ENCODE results near the gene SERPINB12.

Gene SERPINB12

GRCh38 chr18:63575681-63576080 lies 33.5 kb downstream of the SERPINB12 start:
- Histone ChIP-seq H3K27ac (ENCODE audit: low read depth, low read length, severe bottlenecking) (no peak overlapping the region), H3K4me3 (ENCODE audit: extremely low read depth, insufficient read depth, low read length, poor library complexity, severe bottlenecking) (no peak overlapping the region), H3K36me3 (ENCODE audit: control insufficient read depth, insufficient read depth, low read length) (no peaks in the 10 kb centered on the region), H3K4me1 (ENCODE audit: control insufficient read depth, insufficient read depth, low read length, poor library complexity, severe bottlenecking) (no peaks in the 10 kb centered on the region), H3K9me3 (ENCODE audit: control insufficient read depth, low read length) (no peaks in the 10 kb centered on the region)

GRCh38 chr18:63578357-63578958 lies 36.3 kb downstream of the SERPINB12 start:
- Histone ChIP-seq H3K9me3 (ENCODE audit: control insufficient read depth, low read length) (no peaks in the 10 kb centered on the region), H3K4me1 (ENCODE audit: control insufficient read depth, insufficient read depth, low read length, poor library complexity, severe bottlenecking) (no peaks in the 10 kb centered on the region), H3K4me3 (ENCODE audit: extremely low read depth, insufficient read depth, low read length, poor library complexity, severe bottlenecking) (no peak overlapping the region), H3K36me3 (ENCODE audit: control insufficient read depth, insufficient read depth, low read length) (no peaks in the 10 kb centered on the region), H3K27ac (ENCODE audit: low read depth, low read length, severe bottlenecking) (no peak overlapping the region)
- 0% methylated on average over 2 of the region's 5 CpGs; no CpG with 5 or more reads in 1 of the 2 experiments for WGBS, 2 experiments (ENCODE audit: insufficient coverage in 2 of 2)

- H3K4me1 ChIP-seq (ENCODE audit: control insufficient read depth, insufficient read depth, low read length, poor library complexity, severe bottlenecking): no peaks in the 10 kb centered on the region
- H3K9me3 ChIP-seq (ENCODE audit: control insufficient read depth, low read length): no peaks in the 10 kb centered on the region
- H3K27ac ChIP-seq (ENCODE audit: low read depth, low read length, severe bottlenecking): no peak overlapping the region
- no peak overlapping the region for H3K4me3 ChIP-seq (ENCODE audit: extremely low read depth, insufficient read depth, low read length, poor library complexity, severe bottlenecking)
- WGBS, 2 experiments (ENCODE audit: insufficient coverage in 2 of 2): no CpG with 5 or more reads among the region's 2 CpGs
- H3K36me3 ChIP-seq (ENCODE audit: control insufficient read depth, insufficient read depth, low read length): no peaks in the 10 kb centered on the region
These were observed 37.4 kb downstream of the SERPINB12 start for GRCh38 chr18:63579616-63580015.

- no peak overlapping the region for H3K27ac ChIP-seq (ENCODE audit: low read depth, low read length, severe bottlenecking)
- no peak overlapping the region for H3K4me3 ChIP-seq (ENCODE audit: extremely low read depth, insufficient read depth, low read length, poor library complexity, severe bottlenecking)
- 85 to 94% methylated on average over 3 of the region's 4 CpGs for WGBS, 2 experiments (ENCODE audit: insufficient coverage in 2 of 2)
- H3K4me1 ChIP-seq (ENCODE audit: control insufficient read depth, insufficient read depth, low read length, poor library complexity, severe bottlenecking): no peaks in the 10 kb centered on the region
- H3K36me3 ChIP-seq (ENCODE audit: control insufficient read depth, insufficient read depth, low read length): no peaks in the 10 kb centered on the region
- no peaks in the 10 kb centered on the region for H3K9me3 ChIP-seq (ENCODE audit: control insufficient read depth, low read length)
These were observed 43.8 kb downstream of the SERPINB12 start for GRCh38 chr18:63585988-63586387.

- Histone ChIP-seq H3K27ac (ENCODE audit: low read depth, low read length, severe bottlenecking) (no peak overlapping the region), H3K4me1 (ENCODE audit: control insufficient read depth, insufficient read depth, low read length, poor library complexity, severe bottlenecking) (no peaks in the 10 kb centered on the region)
These were observed 44.3 kb downstream of the SERPINB12 start for GRCh38 chr18:63586431-63586830.

GRCh38 chr18:63586966-63587365 lies 44.8 kb downstream of the SERPINB12 start, which contains the start of gene SERPINB13:
Gene SERPINB13, plus strand, starts transcription at chr18:63587343. Its CDS starts 1,325 bp downstream, at chr18:63588668.
- Histone ChIP-seq H3K36me3 (ENCODE audit: control insufficient read depth, insufficient read depth, low read length) (no peaks in the 10 kb centered on the region), H3K4me1 (ENCODE audit: control insufficient read depth, insufficient read depth, low read length, poor library complexity, severe bottlenecking) (no peaks in the 10 kb centered on the region), H3K4me3 (ENCODE audit: extremely low read depth, insufficient read depth, low read length, poor library complexity, severe bottlenecking) (no peak within 1 kb of the TSS), H3K27ac (ENCODE audit: low read depth, low read length, severe bottlenecking) (no peak within 1 kb of the TSS), H3K9me3 (ENCODE audit: control insufficient read depth, low read length) (no peaks in the 10 kb centered on the region)
- 94 to 100% methylated on average over 3 to 4 of the region's 4 CpGs for WGBS, 2 experiments (ENCODE audit: insufficient coverage in 2 of 2)

More at GRCh38 chr18:63586431-63586830, 44.3 kb downstream of the SERPINB12 start:
- 80 to 89% methylated on average over 4 of the region's 4 CpGs for WGBS, 2 experiments (ENCODE audit: insufficient coverage in 2 of 2)
- Histone ChIP-seq H3K36me3 (ENCODE audit: control insufficient read depth, insufficient read depth, low read length) (no peaks in the 10 kb centered on the region), H3K4me3 (ENCODE audit: extremely low read depth, insufficient read depth, low read length, poor library complexity, severe bottlenecking) (no peak overlapping the region), H3K9me3 (ENCODE audit: control insufficient read depth, low read length) (no peaks in the 10 kb centered on the region)

GRCh38 chr18:63588909-63589308 lies 46.7 kb downstream of the SERPINB12 start:
- H3K4me1 ChIP-seq (ENCODE audit: control insufficient read depth, insufficient read depth, low read length, poor library complexity, severe bottlenecking): no peaks in the 10 kb centered on the region
- WGBS, 2 experiments (ENCODE audit: insufficient coverage in 2 of 2): 84 to 88% methylated on average over 3 to 4 of the region's 5 CpGs
- no peaks in the 10 kb centered on the region for H3K36me3 ChIP-seq (ENCODE audit: control insufficient read depth, insufficient read depth, low read length)
- no peaks in the 10 kb centered on the region for H3K9me3 ChIP-seq (ENCODE audit: control insufficient read depth, low read length)
- no peak overlapping the region for H3K27ac ChIP-seq (ENCODE audit: low read depth, low read length, severe bottlenecking)
- no peak overlapping the region for H3K4me3 ChIP-seq (ENCODE audit: extremely low read depth, insufficient read depth, low read length, poor library complexity, severe bottlenecking)

- H3K9me3 ChIP-seq (ENCODE audit: control insufficient read depth, low read length): no peaks in the 10 kb centered on the region
These were observed 48.2 kb downstream of the SERPINB12 start for GRCh38 chr18:63590373-63590772.

GRCh38 chr18:63590966-63591695 lies 49.0 kb downstream of the SERPINB12 start:
- Histone ChIP-seq H3K4me3 (ENCODE audit: extremely low read depth, insufficient read depth, low read length, poor library complexity, severe bottlenecking) (no peak overlapping the region), H3K4me1 (ENCODE audit: control insufficient read depth, insufficient read depth, low read length, poor library complexity, severe bottlenecking) (no peaks in the 10 kb centered on the region), H3K27ac (ENCODE audit: low read depth, low read length, severe bottlenecking) (no peak overlapping the region), H3K36me3 (ENCODE audit: control insufficient read depth, insufficient read depth, low read length) (no peaks in the 10 kb centered on the region), H3K9me3 (ENCODE audit: control insufficient read depth, low read length) (no peaks in the 10 kb centered on the region)
- WGBS, 2 experiments (ENCODE audit: insufficient coverage in 2 of 2): 83 to 100% methylated on average over 1 of the region's 3 CpGs

More at GRCh38 chr18:63590373-63590772, 48.2 kb downstream of the SERPINB12 start:
- 92 to 93% methylated on average over 2 of the region's 2 CpGs for WGBS, 2 experiments (ENCODE audit: insufficient coverage in 2 of 2)
- Histone ChIP-seq H3K4me1 (ENCODE audit: control insufficient read depth, insufficient read depth, low read length, poor library complexity, severe bottlenecking) (no peaks in the 10 kb centered on the region), H3K27ac (ENCODE audit: low read depth, low read length, severe bottlenecking) (no peak overlapping the region), H3K36me3 (ENCODE audit: control insufficient read depth, insufficient read depth, low read length) (no peaks in the 10 kb centered on the region), H3K4me3 (ENCODE audit: extremely low read depth, insufficient read depth, low read length, poor library complexity, severe bottlenecking) (no peak overlapping the region)

GRCh38 chr18:63591725-63592124 lies 49.6 kb downstream of the SERPINB12 start:
- H3K36me3 ChIP-seq (ENCODE audit: control insufficient read depth, insufficient read depth, low read length): no peaks in the 10 kb centered on the region
- H3K9me3 ChIP-seq (ENCODE audit: control insufficient read depth, low read length): no peaks in the 10 kb centered on the region
- no CpG with 5 or more reads among the region's 3 CpGs for WGBS, 2 experiments (ENCODE audit: insufficient coverage in 2 of 2)
- no peak overlapping the region for H3K27ac ChIP-seq (ENCODE audit: low read depth, low read length, severe bottlenecking)
- H3K4me1 ChIP-seq (ENCODE audit: control insufficient read depth, insufficient read depth, low read length, poor library complexity, severe bottlenecking): no peaks in the 10 kb centered on the region
- H3K4me3 ChIP-seq (ENCODE audit: extremely low read depth, insufficient read depth, low read length, poor library complexity, severe bottlenecking): no peak overlapping the region

- no peak overlapping the region for H3K4me3 ChIP-seq (ENCODE audit: extremely low read depth, insufficient read depth, low read length, poor library complexity, severe bottlenecking)
- WGBS, 2 experiments (ENCODE audit: insufficient coverage in 2 of 2): 57 to 88% methylated on average over 1 of the region's 1 CpG
These were observed 50.3 kb downstream of the SERPINB12 start for GRCh38 chr18:63592471-63592870.

More at GRCh38 chr18:63592471-63592870, 50.3 kb downstream of the SERPINB12 start:
- Histone ChIP-seq H3K4me1 (ENCODE audit: control insufficient read depth, insufficient read depth, low read length, poor library complexity, severe bottlenecking) (no peaks in the 10 kb centered on the region), H3K27ac (ENCODE audit: low read depth, low read length, severe bottlenecking) (no peak overlapping the region), H3K36me3 (ENCODE audit: control insufficient read depth, insufficient read depth, low read length) (no peaks in the 10 kb centered on the region), H3K9me3 (ENCODE audit: control insufficient read depth, low read length) (no peaks in the 10 kb centered on the region)
